GM18867 (cell line): ENCODE measurements around the gene TFIP11.

Experiments used
- ATAC-seq: cut with Tn5 transposase; IDR thresholded peaks from one replicate; pipeline ENCODE4 v1.9.1; 2021; ENCODE audit warnings: mild to moderate bottlenecking, moderate library complexity; ENCODE audit not compliant: unreplicated experiment

Gene TFIP11

DNA sequence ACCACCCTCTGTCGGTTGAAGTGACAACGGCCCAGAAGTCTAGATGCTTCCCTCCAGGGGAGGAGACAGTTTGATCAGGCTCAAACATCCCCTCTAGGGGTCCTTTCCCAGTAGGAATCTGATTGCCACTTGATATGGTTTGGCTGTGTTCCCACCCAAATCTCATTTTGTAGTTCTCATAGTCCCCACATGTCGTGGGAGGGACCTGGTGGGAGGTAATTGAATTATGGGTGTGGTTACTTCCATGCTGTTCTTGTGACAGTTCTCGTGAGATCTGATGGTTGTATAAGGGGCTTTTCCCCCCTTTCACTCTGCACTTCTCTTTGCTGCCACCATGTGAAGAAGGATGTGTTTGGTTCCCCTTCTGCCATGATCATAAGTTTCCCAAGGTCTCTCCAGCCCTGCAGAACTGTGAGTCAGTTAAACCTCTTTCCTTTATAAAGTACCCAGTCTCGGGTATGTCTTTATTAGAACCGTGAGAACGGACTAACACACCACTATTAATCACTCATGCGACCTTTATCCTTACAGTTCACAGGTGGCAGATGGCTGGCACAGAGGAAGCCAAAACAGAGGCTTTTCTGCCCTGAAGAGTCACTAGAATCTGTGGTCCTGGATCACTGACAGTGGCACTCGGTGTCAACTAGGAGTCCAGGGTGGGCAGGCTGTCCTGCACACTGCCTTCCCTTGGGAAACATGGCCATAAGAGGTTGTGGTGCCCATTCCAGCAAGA, 61.7 kb downstream of the TFIP11 start:
- ATAC-seq = no peak

DNA sequence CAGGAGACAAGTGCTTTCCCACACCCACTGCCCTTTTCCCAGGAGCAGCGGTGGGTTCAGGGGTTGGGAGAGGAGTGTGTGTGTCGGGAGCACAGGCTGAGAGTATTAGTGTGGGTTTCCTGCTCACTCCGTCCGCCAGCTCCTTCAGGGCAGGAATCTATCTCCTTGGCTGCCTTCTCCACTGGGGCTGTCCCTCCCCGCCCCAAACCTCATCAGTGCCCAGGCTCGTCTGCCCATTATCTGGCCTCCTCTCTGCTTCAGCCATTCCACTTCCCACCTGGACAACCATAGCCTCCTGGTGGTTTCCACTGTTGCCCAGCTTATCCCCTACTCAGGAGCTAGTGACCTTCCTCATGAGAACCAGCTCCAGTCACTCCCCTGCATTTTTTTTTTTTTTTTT, 63.3 kb downstream of the TFIP11 start:
- ATAC-seq = no peak

DNA sequence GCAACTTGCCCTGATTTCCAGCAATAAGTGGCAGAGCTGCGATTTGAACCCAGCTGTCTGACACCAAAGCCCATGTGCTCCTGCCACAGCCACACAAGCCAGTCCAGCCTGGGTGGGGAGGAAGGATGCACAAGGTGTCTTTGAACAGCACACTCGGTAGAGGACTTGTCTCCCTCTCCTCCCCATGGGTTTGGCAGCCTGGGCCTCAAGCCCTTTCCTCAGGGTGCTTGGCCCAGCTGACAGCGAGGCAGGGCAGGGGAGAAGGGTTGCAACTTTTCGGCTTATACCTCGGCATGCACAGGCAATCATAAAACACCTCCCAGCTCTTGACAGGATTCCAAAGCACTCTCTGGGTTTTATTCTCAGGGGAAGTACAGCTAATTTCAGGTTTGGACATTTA, 63.9 kb downstream of the TFIP11 start:
- no peak for ATAC-seq

DNA sequence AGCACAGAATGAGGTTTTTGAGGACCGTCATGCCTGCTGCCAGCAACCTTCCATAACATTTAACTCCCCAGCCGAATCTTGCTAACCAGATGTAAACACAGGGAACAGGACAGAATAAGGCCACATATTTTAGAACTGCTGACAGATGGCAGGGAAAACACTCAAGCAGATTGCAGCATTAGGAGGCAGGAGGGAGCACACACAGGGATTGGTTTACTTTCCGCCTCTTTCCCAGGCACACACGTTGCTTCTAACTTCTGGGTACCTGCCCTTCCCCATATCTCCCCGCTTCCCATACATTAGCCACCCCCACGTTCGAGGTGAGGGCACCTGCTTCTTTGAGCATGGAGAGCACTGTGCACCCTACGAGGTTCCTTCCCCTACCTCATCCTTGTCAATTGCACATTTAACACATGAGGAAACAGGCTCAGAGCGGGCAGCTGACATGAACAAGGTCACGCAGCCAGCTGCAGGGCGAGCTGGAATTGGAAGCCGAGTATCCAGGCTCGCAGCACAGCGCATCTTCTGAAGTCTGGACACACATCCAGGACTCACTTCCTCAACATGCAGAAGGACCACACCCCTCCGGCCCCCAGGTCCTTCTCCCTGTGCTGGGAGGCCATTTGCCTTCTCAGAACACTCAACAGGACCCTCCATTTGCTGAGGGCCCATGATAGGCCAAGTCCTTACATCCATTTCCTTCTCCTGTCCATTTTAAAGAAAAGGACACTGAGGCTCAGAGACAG, 64.5 kb downstream of the TFIP11 start:
- no peak for ATAC-seq

DNA sequence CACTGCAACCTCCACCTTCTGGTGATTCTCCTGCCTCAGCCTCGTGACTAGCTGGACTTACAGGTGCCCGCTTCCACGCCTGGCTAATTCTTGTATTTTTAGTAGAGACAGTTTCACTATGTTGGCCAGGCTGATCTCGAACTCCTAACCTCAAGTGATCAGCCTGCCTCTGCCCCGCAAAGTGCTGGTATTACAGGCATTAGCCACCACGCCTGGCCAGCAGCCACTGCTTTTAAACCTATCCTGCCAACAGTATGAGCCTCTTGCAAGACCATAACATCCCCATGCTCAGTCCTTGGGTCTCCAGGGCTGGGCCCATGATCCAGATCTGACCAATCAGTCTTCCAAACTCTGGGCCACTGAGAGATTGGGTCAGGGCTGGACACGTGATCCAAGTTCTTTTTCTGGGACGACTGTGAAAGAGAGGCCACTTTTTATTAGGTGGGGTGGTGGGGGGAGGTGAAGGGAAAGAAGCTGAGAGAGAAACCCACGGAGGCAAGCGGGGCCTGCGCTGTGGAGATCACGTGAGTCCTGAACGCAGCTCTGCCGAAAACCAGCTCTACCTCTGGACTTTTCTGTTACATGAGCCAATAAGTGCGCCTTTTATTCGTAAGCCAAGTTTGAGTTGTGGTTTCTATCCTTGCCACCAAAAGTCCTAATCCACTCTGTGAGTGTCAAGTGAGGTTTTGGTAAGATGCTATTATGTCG, 65.3 kb downstream of the TFIP11 start:
- ATAC-seq = no peak

DNA sequence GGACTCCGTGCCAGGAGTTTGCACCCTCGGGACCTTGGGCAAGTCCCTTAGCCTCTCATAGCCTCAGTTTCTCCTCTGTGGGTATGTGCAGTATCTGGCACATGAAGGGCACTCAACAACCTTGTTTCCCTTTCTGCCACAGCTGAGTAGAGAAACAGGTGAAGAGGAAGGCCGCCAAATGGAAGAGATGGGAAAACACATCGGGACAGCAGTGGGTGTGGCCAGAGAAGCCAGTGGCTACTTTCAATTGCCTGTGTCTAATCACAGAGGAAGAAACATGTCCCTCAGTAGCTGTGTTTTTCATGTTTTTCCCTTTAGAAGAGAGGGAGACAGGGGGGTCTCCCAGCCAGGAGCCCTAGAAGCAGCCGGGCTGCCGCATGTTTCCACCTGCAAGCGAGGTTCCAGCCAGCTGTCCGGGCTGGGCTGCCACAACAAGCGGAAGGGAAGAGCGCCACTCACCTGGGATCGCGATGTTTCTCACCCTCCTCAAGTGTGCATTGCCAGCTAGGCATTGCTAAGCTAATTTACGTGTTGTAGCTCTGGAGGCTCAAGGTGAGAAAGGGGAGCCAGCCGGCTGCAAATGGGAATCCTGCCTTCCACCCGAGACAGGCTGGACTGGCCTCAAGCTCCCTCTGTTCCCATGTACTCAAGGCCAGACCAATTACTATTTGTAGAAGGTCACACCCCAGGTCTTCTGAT, 66.5 kb downstream of the TFIP11 start:
- ATAC-seq = no peak

DNA sequence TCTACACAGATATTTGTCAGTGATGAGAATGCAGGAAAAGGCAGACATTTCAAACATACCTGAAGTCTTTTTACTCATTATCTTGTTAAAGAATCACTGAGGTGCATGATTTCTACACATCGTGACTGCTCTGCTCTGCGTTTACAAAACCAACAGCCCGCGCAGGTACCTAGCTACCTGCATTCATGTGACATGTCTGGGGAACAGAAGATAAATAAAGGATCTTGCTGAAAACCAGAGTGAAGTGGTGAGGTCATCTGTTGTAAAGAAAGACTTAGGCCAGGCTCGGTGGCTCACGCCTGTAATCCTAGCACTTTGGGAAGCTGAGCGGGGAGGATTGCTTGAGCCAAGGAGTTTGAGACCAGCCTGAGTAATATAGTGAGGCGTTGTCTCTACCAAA, 67.5 kb downstream of the TFIP11 start:
- ATAC-seq = no peak

DNA sequence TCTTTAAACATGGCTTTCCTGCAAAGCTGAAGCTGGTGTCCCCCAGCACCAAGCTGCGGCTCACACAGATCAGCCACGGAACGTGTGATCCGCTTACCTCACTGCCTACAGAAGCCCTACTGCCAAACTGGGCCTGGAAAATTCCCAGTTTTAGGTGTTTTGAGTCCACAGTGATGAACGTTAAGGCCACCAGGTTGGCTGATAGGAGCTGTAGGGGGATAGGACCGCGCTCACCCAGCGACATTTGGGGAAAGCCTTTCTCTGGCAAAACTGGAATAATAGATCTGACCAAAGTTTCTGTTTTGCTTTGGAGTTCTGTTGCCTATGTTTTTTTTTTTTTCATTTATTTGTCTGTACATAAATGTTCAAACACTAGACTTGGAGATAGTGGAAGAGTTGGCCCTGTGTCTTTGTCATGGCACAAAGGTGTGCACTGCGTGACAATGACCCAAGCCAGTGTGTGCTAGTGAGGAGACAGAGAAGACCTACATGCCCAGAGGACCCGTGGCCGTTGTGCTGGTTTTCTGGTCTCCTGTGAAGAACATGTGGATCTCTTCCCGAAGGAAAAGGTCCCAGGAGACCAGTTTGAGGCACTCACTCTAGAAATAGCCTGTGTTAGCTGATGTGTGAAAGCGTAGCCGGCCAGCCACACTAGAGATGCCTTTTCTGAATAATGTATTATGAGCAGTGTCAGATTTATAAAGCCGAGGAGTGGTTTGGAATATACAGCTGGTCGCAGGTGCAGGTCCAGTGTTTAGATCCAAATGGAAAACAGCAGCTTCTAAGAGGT, 68.2 kb downstream of the TFIP11 start:
- no peak for ATAC-seq

DNA sequence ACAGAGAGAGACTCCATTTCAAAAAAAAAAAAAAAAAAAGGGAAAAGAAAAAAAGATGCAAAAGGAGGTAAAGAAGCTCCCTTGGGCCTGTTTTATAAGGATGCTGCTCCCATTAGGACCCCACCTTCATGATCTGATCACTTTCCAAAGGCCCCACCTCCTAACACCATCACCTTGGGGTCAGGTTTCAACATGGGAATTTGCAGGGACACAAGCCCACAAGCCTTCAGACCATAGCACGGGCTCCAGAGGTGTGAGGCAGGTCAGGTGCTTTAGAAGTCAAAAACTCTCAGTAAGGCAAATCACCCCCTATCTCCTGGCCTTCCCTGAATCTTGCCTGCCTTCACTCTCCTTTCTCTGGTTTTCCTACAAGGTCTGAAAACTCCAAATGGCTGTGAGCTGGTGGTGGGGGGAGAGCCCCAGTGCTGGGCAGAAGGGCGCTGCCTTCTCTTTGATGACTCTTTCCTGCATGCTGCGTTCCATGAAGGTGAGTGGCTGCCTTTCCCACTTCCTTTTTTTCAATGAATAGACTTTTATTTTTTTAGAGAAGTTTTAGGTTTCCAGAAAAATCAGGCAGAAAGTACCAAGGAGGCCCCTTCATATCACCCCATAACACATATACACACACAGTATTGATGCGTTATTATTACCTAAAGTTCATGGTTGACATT, 70.1 kb downstream of the TFIP11 start:
- no peak for ATAC-seq
